HT-29 (cell line): ENCODE measurements around the gene CEBPG. TPM values are rescaled to one million over a fixed set of nuclear protein-coding genes. Genes with fewer than 3 reads are reported as not detected.

Experiments
- DNase-seq: peaks from one replicate; pipeline ENCODE4 v3.0.0-alpha.2; 2015; ENCODE audit warnings: low spot score
- total RNA-seq: library from RNA; depleted of rRNA; stranded (reverse); fragments of >200 nt; shearing (Covaris generic); gene quantifications from 2 replicates; pipeline ENCODE4 v1.2.3, GENCODE V29; 2014

Gene CEBPG
- total RNA-seq, 1 experiment from 2014 or later = 37.4 TPM

DNA sequence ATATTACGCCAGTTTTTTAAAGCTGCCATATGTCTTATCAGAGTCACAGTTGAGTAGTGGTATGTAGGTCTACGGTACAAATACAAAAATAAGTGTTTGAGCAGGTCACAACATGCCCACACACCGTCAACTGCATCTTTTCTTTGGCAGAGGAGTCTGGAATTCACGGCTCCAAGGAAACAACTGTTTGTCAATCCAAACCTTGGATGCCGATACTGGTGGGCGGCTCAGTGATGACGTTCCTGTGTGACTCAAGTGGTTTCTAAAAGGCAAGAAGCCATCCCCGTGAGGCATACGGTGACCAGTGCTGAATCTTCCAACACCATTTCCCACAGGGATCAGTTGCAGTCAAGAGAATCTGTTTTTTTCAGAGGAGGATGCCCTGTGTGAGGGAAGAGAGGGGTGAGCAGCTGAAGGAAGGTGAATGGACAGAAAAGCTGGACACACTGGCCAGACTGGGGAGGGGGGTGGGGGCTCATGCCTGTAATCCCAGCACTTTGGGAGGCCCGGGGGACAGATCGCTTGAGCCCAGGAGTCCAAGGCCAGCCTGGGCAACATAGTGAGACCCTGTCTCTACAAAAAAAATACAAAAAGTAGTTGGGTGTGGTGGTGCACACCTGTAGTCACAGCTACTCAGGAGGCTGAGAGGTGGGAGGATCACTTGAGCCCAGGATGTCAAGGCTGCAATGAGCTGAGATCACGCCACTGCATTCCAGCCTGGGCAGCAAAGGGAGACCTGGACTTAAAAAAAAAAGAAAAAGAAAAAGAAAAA lies 22.8 kb upstream of the CEBPG start:
- DNase-seq = no peak

DNA sequence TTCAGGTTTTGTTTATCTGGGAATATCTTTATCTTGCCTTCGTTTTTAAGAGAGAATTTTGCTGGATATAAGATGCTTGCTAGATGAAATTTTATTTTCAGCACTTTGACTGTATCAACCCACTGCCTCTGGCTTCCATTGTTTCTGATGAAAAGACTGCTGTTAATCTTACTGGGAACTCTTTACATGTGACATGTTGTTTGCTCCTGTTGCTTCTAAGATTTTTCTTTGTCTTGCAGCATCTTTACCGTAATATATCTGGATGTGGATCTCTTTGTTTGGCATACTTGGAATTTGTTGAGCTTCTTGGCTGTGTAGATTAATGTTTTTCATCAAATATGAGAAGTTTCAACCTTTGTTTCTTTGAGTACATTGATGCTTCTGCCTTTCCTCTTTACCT lies 18.0 kb upstream of the CEBPG start:
- no peak for DNase-seq

DNA sequence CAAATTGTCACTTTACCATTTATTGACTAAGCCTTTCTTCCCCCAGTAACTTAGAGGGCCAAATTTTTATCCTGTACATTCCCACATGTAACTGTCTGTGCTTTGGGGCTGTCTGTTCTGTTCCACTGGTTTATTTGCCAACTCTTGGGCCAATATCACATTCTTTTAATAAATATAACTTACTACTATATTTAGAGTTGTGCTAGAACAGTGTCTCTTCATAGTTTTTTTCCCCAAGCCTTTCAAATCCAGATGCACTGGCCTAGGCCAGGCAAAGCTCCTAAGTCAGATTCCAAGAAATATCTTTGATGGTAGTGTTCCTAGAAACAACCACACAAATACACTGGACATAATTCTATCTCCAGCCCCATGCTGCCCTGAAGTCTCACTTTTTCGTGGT lies 16.0 kb upstream of the CEBPG start:
- no peak for DNase-seq

GRCh38 chr19:33358408-33358807 lies 15.1 kb upstream of the CEBPG start:
- DNase-seq = no peak

DNA sequence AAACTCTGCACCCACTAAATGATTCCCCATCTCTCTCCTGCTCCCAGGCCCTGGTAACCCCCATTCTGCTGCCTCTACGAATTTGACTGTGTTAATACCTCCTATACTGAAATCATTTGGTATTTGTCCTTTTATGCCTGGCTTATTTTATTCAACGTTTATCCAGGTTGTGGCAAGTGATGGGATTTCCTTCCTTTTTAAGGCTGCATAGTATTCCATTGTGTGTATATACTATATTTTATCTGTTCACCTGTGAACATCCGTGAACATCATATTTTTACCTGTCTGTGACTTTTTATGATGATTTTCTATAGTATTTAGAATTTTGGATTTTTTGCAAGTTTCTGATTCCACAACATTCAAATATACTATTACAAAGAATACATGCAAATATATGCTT lies 13.9 kb upstream of the CEBPG start:
- DNase-seq = no peak

DNA sequence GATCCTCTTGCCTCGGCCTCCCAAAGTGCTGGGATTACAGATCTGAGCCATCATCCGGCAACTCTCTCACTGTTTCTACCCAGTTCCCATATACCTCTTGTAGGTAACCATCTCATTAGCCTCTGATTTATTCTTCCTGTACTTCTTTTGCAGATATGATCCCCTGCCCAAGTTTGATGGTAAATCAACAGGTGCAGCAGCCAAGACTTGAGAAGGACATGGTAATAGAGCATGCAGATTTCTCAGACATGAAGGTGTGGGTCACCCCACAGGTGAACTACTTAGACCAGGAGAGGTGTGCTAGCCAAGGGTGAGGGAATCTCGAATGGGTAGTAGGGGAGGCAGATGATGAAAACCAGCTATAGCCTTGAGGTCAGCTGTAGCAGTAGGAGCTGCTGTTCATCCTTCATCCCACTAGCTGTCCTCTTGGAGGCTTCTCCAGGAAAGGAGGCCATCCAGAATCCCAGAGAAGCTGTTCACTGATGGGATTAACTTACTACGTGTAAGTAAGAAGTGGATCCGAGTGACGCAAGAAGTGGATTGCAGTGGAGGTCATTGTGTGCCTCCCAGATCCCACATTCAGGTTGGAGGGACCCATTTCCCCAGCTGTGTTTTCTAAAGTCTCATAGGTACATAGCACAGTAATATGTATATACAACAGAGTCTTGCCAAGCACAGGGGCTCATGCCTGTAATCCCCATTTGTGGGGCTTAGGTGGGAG lies 10.8 kb upstream of the CEBPG start:
- no peak for DNase-seq

DNA sequence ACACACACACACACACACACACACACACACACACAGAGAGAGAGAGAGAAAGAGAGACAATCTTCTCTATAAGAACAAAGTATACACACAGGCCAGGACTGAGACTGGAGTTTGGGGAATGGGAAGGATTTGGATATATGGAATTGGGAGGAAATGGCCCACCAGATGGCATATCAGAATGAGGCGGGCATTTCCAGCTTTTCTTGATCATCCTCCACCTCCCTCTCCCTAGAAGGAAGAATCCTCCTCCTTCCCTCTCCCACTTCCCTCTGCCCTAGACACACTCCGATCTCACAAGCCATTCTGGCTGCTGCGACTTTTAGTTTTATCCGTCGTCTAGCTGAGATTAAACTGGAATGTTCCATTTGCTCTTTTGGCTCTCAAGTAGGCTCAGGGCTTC lies 10.0 kb upstream of the CEBPG start:
- no peak for DNase-seq

DNA sequence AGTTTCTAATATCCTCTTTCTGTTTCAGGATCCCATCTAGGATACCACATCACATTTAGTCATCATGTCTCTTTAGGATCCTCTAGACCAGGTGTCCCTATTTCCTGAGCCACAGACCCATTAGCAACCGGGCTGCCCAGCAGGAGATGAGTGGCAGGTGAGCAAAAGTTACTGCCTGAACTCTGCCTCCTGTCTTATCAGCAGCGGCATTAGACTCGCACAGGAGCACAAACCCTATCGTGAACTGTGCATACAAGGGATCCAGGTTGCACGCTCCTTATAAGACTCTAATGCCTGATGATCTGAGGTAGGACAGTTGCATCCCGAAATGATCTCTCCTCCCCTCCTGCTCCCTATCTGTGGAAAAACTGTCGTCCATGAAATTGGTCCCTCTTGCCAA lies 7.8 kb upstream of the CEBPG start:
- DNase-seq = no peak

DNA sequence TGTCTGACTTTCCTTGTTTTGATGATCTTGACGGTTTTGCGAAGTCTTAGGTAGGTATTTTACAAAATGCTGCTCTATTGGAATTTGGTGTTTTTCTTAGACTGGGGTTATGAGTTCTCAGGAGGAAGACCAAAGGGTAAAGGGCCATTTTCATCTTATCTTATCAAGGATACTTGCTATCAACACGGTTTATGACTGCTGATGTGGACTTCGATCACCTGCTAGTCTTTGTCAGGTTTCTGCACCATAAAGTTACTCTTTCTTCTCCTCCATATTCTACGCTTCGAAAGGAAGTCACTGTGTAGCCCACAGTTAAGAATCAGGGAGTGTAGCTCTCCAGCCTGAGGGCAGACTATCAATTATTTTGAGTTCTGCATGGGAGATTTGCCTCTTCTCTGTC lies 7.4 kb upstream of the CEBPG start:
- no peak for DNase-seq

GRCh38 chr19:33366897-33367296 lies 6.6 kb upstream of the CEBPG start:
- no peak for DNase-seq

DNA sequence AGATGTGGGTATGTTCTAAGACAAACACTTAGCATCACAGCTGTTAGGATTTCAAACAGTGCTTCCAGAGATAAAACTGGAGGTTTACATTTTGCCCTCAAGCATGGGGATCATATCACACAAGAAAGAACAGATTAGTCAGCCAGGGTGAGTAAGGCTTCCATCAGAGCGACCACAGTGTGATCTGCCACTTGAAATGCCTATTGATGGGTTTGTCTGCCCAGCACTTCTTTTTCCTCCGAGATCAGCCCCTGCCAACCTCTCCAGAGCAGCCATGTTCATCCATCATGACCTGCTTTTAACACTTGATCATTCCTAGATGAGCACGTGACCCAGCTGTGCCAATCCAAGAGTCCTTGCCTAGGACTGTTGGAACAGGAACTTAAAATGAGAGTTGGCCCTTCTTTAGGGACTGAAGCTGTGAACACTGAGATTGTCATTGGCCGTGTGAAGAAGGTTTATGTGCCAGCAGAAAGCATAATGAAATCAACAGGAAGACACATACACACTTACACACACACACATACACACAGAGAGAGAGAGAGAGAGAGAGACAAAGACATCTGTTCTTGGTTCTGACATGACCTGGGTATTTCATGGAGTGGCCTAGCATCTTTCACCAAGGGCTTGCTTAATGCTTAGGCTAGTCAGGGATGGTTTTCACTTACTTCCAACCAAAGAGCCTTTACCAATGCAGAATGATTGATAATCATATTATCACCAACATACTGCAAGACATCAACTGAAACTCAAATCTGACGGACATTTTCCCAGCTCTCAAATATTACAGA lies 5.2 kb upstream of the CEBPG start:
- no peak for DNase-seq

- DNase-seq = no peak
Observed at GRCh38 chr19:33370783-33371182, 2.7 kb upstream of the CEBPG start.

- peak; percentile 79 for DNase-seq
Observed at GRCh38 chr19:33374236-33374714, 766 bp downstream of the CEBPG start.

DNA sequence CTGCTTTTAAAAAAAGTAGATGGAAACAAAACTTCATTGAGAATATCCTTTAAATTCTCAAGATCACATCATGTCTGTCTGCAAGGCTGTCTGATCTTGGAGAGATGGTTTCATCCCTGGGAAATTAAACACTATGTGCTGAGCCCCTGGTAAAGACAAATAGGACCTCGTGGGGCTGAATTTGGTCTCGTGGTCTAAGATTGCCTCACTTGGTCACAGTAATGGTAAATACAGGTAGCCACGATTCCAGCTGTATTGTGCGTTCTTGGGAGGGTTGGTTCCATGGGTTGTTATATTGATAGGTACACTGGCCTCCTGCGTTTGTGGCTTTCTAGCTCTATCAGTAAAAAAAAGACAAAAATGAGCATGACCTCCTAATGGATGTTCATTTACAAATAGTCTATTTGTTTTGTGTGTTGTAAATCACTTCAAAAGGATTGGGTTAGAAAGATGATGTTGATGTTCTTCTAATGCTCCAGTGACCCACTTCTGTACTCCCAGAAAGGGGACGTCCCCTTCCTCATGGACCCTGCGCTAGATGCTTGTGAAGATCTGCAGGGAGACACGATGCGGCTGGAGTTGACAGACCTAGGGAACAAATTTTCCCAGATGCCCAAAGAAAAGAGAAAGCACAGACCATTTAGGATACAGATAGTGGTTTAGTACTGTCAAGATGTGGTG lies 1.8 kb downstream of the CEBPG start:
- DNase-seq = no peak

DNA sequence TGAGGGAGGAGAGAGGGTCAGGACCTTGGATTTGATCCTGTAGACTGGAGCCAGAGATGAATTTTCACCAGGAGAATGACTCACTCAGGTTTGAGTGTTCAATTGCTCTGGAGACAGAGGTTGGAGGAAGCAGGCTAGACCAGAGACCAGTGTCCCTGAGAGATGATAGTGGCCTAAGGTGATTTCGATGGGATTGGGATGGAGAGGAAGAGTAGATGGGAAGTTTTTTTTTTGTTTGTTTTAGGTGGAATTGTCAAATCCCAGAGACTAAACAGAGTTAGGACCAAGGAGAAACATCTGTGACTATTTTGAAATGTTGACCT lies 2.3 kb downstream of the CEBPG start:
- peak; percentile 28 for DNase-seq

GRCh38 chr19:33376423-33376822 lies 2.9 kb downstream of the CEBPG start:
- DNase-seq = peak; percentile 93

- DNase-seq = peak; percentile 80
Observed at GRCh38 chr19:33376941-33377557, 3.5 kb downstream of the CEBPG start.

DNA sequence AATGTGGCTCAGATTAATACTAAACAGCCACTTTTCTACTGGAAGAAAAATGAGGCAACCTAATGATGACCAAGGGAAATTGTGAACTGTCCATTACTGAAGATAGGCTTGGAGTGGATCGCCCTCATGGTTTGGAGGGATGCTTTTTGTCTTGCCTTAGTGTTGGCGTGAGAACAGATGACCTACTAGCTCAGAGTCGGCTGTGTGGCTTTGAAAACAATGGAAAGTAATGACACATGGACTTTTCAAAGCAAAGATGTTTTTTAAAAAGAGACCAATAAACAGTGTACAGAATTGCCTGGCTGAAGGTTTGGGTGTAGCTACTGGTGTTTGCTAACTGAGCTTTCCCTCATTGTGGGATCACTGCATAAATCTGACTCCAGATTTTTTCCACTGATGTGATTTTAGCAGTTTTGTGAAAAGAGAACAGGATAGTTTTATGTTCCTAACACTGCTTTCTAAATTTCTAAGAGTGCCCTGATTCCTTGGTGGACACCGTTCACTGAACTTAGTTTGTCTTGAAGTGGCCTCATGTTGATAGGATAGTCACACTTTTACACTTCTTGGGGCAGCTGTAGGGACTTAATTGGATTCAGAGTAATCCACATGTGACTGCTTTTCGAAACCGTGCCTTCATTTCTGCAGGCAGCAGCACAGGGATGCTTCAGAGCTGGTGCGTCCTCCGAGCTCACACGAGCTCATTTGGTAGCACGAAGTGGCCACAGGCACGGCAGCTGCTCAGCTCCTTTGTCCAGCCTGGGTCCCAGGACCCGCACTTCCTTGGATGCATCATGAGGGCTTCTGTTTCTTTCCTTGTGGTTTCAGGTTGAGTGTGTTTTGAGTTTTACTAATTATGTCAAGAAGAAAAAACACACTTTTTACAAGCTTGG lies 4.3 kb downstream of the CEBPG start:
- DNase-seq = no peak

DNA sequence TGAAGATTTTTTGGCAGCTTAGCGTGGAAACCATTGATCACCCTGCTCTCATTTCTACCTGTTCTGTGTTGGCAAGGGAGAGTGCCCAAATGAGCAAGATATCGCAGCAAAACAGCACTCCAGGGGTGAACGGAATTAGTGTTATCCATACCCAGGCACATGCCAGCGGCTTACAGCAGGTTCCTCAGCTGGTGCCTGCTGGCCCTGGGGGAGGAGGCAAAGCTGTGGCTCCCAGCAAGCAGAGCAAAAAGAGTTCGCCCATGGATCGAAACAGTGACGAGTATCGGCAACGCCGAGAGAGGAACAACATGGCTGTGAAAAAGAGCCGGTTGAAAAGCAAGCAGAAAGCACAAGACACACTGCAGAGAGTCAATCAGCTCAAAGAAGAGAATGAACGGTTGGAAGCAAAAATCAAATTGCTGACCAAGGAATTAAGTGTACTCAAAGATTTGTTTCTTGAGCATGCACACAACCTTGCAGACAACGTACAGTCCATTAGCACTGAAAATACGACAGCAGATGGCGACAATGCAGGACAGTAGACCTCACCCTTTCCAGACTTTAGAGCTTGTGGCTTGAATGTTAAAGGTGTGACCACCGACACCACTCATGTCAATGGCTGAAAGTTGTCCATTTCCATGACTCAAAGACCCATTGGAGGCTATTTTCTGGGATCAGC lies 5.8 kb downstream of the CEBPG start:
- no peak for DNase-seq

DNA sequence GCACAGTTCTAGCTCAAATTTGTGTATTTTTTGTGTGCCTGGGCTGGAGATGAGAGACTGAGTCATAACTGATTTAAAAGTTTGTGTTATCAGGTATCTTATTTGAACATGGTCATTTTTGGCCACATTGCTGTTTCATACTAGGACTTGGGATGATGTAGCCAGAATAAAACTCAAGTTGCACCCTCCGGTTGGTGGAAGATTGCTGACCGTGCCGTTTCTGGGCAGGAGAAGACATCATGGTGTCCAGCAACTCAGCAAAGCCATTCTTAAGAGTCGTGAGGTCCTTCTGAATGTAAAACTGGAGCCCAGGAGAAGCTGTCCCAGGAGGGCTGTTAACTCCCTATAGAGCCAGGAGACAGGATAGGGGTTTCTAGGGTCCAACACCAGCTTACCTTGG lies 7.6 kb downstream of the CEBPG start:
- no peak for DNase-seq
